ENCODE measurements around the gene MYO1B. TPM values are rescaled to one million over a fixed set of nuclear protein-coding genes. Genes with fewer than 3 reads are reported as not detected.

MYO1B gene
- polyA plus RNA-seq, 3 donors, result 0.01 TPM; not detected in 2

GRCh38 chr2:191202881-191203397, 42.3 kb upstream of the MYO1B start:
- Histone ChIP-seq H3K27ac (ENCODE audit: low read depth in 1 of 2, low read length in 2 of 2) (no peak overlapping the region), H3K79me2 (ENCODE audit: insufficient read depth, low read length) (no peaks in the 10 kb centered on the region), H3K4me2 (replicated peaks; ENCODE audit: extremely low read depth, low read length, poor library complexity, severe bottlenecking) (no peak overlapping the region), H4K20me1 (ENCODE audit: insufficient read depth, low read length) (no peaks in the 10 kb centered on the region), H3K27me3 (ENCODE audit: control insufficient read depth in 2 of 2, insufficient read depth in 2 of 2, low read length in 2 of 2) (no peaks in the 10 kb centered on the region), H3K4me1 (ENCODE audit: control insufficient read depth in 1 of 2, insufficient read depth in 2 of 2, low read length in 2 of 2) (no peaks in the 10 kb centered on the region), H2AFZ (ENCODE audit: insufficient read depth, low read depth, low read length, poor library complexity, severe bottlenecking) (no peak overlapping the region), H3K9me3 (replicated peaks in 1 of 2; ENCODE audit: control insufficient read depth in 1 of 2, insufficient read depth in 1 of 2, low read length in 2 of 2) (no peaks in the 10 kb centered on the region), H3K36me3 (replicated peaks in 1 of 2; ENCODE audit: control insufficient read depth in 1 of 2, insufficient read depth in 2 of 2, low read length in 2 of 2) (no peaks in the 10 kb centered on the region), H3K4me3 (replicated peaks in 1 of 3; ENCODE audit: low read depth in 2 of 3, low read length in 3 of 3) (no peak overlapping the region), H3K9ac (ENCODE audit: insufficient read depth, low read length, poor library complexity, severe bottlenecking) (no peak overlapping the region)
- Mint-ChIP-seq H3K27ac (no peak overlapping the region), H3K9me3 (peaks cover 0 to 6% (median 0%) of the 10 kb centered on the region in 7 donors), H3K36me3 (no peaks in the 10 kb centered on the region), H3K4me3 (no peak overlapping the region), H3K27me3 (ENCODE audit: low read depth in 3 of 3) (peaks cover 0 to 2% (median 0%) of the 10 kb centered on the region in 3 donors), H3K4me1 (peaks cover 14% of the 10 kb centered on the region)
- no peak for TF ChIP-seq CTCF (IDR thresholded peaks at IDR 0.05)
- intact Hi-C loops (cut with micrococcal nuclease), result no loop called here
- peak in 1 of 3 donors; percentile 10 for DNase-seq
- WGBS (ENCODE audit: insufficient coverage), result 43% methylated on average over 2 of the region's 5 CpGs

GRCh38 chr2:191204433-191204832, 40.8 kb upstream of the MYO1B start:
- H3K79me2 ChIP-seq (ENCODE audit: insufficient read depth, low read length), result no peaks in the 10 kb centered on the region
- Mint-ChIP-seq H3K27ac (peak overlapping the region in 1 of 7 donors; percentile 6), H3K4me1 (peaks cover 14% of the 10 kb centered on the region), H3K4me3 (peak overlapping the region; percentile 57 to 76), H3K27me3 (ENCODE audit: low read depth in 3 of 3) (no peaks in the 10 kb centered on the region), H3K9me3 (peaks cover 0 to 3% (median 0%) of the 10 kb centered on the region in 7 donors), H3K36me3 (no peaks in the 10 kb centered on the region)
- DNase-seq, result peak in 1 of 3 donors; percentile 14
- H3K9me3 ChIP-seq (replicated peaks in 1 of 2; ENCODE audit: control insufficient read depth in 1 of 2, insufficient read depth in 1 of 2, low read length in 2 of 2), result no peaks in the 10 kb centered on the region
- H3K4me1 ChIP-seq (ENCODE audit: control insufficient read depth in 1 of 2, insufficient read depth in 2 of 2, low read length in 2 of 2), result no peaks in the 10 kb centered on the region
- no peaks in the 10 kb centered on the region for H3K36me3 ChIP-seq (replicated peaks in 1 of 2; ENCODE audit: control insufficient read depth in 1 of 2, insufficient read depth in 2 of 2, low read length in 2 of 2)
- intact Hi-C loops (cut with micrococcal nuclease), result no loop called here
- 100% methylated on average over 1 of the region's 4 CpGs for WGBS (ENCODE audit: insufficient coverage)
- H3K27ac ChIP-seq (ENCODE audit: low read depth in 1 of 2, low read length in 2 of 2), result no peak overlapping the region
- H2AFZ ChIP-seq (ENCODE audit: insufficient read depth, low read depth, low read length, poor library complexity, severe bottlenecking), result no peak overlapping the region
- peak overlapping the region; percentile 12 for H3K4me2 ChIP-seq (replicated peaks; ENCODE audit: extremely low read depth, low read length, poor library complexity, severe bottlenecking)
- H3K27me3 ChIP-seq (ENCODE audit: control insufficient read depth in 2 of 2, insufficient read depth in 2 of 2, low read length in 2 of 2), result no peaks in the 10 kb centered on the region
- no peak for TF ChIP-seq CTCF (IDR thresholded peaks at IDR 0.05)
- no peak overlapping the region for H3K4me3 ChIP-seq (replicated peaks in 1 of 3; ENCODE audit: low read depth in 2 of 3, low read length in 3 of 3)
- H4K20me1 ChIP-seq (ENCODE audit: insufficient read depth, low read length), result no peaks in the 10 kb centered on the region
- H3K9ac ChIP-seq (ENCODE audit: insufficient read depth, low read length, poor library complexity, severe bottlenecking), result no peak overlapping the region

All from CD14-positive monocyte (primary cell).